ENCODE measurements around the gene GLT6D1. TPM values are rescaled to one million over a fixed set of nuclear protein-coding genes. Genes with fewer than 3 reads are reported as not detected.

The GLT6D1 gene
- total RNA-seq, 1 donor, result not detected

DNA sequence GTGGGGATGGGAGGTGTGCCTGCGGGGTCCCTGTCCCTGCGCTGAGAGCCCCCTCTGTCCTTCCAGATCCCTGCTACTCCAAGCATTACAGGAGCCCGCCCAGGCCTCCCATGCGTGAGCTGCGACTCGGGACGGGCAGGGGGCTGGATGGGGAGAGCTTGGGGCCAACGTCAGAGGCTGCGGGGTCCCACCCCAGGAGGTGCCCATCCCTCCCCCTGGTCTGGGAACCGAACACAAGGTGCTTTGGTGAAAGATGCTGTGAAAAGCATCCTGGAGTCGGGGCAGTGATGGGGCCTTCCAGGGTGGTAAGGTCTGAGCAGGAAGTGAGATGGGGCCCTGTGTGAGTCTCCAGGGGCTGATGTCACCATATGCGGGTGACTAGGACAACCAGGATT, 26.5 kb upstream of the GLT6D1 start:
- TF ChIP-seq, protein P1, sequence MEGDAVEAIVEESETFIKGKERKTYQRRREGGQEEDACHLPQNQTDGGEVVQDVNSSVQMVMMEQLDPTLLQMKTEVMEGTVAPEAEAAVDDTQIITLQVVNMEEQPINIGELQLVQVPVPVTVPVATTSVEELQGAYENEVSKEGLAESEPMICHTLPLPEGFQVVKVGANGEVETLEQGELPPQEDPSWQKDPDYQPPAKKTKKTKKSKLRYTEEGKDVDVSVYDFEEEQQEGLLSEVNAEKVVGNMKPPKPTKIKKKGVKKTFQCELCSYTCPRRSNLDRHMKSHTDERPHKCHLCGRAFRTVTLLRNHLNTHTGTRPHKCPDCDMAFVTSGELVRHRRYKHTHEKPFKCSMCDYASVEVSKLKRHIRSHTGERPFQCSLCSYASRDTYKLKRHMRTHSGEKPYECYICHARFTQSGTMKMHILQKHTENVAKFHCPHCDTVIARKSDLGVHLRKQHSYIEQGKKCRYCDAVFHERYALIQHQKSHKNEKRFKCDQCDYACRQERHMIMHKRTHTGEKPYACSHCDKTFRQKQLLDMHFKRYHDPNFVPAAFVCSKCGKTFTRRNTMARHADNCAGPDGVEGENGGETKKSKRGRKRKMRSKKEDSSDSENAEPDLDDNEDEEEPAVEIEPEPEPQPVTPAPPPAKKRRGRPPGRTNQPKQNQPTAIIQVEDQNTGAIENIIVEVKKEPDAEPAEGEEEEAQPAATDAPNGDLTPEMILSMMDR (IDR thresholded peaks at IDR 0.05; ENCODE audit: insufficient read depth, low read length), result no peak
- no peak overlapping the region for H3K4me3 ChIP-seq (ENCODE audit: low read depth, low read length)
- no peak for DNase-seq (ENCODE audit: low read depth)

- TF ChIP-seq, protein P1 (IDR thresholded peaks at IDR 0.05; ENCODE audit: insufficient read depth, low read length), result no peak
- H3K4me3 ChIP-seq (ENCODE audit: low read depth, low read length), result no peak overlapping the region
- DNase-seq (ENCODE audit: low read depth), result no peak
Measured at GRCh38 chr9:135664801-135665794, 25.8 kb upstream of the GLT6D1 start.

DNA sequence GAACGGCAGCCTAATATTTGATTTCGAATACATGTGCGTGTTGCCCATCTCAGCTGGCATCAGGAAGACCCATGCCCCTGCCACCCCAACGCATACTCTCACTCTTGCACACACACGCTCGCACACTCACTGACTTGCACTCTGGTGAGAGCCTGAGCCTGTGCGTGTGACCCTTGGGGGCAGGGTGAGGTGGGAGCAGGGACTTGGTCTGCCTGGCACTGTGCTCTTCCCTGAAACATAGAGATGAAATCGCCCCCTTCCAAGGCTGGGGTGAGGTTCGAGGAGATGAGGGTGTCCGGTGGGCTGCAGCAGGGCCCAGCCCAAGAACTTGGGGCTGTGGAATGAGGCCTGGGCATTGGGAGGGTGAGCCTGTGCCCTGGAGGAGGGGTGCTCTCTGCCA, 24.9 kb upstream of the GLT6D1 start:
- H3K4me3 ChIP-seq (ENCODE audit: low read depth, low read length), result no peak overlapping the region
- no peak for DNase-seq (ENCODE audit: low read depth)
- TF ChIP-seq, protein P1 (IDR thresholded peaks at IDR 0.05; ENCODE audit: insufficient read depth, low read length), result no peak

DNA sequence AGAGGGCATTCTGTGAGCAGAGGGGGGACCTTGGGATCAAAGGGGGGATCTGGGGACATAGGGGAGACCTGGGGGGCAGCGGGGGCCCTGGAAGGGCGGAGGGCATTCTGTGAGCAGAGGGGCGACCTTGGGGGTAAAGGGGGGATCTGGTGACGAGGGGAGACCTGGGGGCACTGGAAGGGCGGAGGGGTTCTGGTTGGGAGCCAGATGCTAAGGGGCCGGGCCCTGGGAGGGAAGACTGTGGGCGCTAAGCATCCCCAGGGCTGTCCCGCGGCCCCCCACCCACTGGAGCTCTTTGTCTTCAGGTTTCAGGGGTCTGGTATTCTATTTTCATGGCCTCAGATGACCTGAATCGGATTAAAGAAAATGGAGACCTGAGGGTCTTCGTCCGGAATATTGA, 24.5 kb upstream of the GLT6D1 start:
- H3K4me3 ChIP-seq (ENCODE audit: low read depth, low read length), result no peak overlapping the region
- no peak for DNase-seq (ENCODE audit: low read depth)
- TF ChIP-seq, protein P1 (IDR thresholded peaks at IDR 0.05; ENCODE audit: insufficient read depth, low read length), result no peak

- H3K4me3 ChIP-seq (ENCODE audit: low read depth, low read length), result no peak overlapping the region
- DNase-seq (ENCODE audit: low read depth), result no peak
- TF ChIP-seq, protein P1 (IDR thresholded peaks at IDR 0.05; ENCODE audit: insufficient read depth, low read length), result no peak
Measured at GRCh38 chr9:135663451-135663770, 24.1 kb upstream of the GLT6D1 start.

DNA sequence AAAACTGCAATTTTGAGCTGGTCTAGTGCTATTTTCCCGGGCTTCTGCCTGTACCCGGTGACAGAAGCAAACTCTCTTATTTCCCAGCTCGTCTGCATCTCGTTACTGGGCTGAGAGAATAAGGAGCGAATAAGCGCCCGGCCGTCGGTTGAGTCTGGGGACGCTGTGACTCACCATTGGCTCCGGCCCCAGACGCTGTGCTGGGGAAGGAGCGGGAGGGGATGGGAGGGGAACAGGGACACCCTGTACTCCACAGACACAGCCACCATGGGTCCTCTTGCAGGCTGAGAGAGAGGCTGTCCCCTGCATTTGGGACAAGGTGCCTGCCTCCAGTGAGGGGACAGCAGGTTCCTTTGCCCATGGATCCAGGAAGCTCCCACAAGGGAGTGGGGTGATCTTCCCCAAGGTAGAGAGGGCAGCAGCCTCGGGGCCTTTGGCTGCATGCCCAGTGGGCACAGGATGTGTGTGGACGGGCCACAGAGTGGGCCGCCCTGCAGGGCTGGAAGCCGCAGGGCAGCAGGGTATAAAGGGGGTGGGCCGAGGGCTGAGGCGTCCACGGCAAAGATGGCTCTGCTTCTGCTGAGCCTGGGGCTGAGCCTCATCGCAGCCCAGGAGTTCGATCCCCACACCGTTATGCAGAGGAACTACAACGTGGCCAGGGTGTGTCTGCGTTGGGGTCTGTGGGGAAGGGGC, 23.6 kb upstream of the GLT6D1 start, which contains the start of gene LCN9:
LCN9 (plus strand) TSS at position 552 of the 693 bp plus-strand sequence; CDS start at position 565, 13 bp downstream.
- TF ChIP-seq, protein P1 (IDR thresholded peaks at IDR 0.05; ENCODE audit: insufficient read depth, low read length), result no peak
- DNase-seq (ENCODE audit: low read depth), result no peak
- H3K4me3 ChIP-seq (ENCODE audit: low read depth, low read length), result no peak within 1 kb of the TSS

Measured in fibroblast of the aortic adventitia (primary cell).